Mesothelial cell of epicardium (in vitro differentiated cells): ENCODE measurements around the gene BCL2L12. TPM values are rescaled to one million over a fixed set of nuclear protein-coding genes. Genes with fewer than 3 reads are reported as not detected.

ENCODE experiments used
- DNase-seq, 2 experiments: peaks; one replicate each; pipeline ENCODE4 v3.0.0; 2021; ENCODE audit warnings: low spot score in 2 of 2; ENCODE audit not compliant: unreplicated experiment in 2 of 2
- H3K27ac Mint-ChIP-seq: 2 replicates; pipeline ENCODE4 v1.8.0; 2021; ENCODE audit warnings: mixed read lengths
- H3K27me3 Mint-ChIP-seq: 2 replicates; pipeline ENCODE4 v1.8.0; 2021; ENCODE audit warnings: low read depth, mixed read lengths
- H3K36me3 Mint-ChIP-seq: 2 replicates; pipeline ENCODE4 v1.8.0; 2021; ENCODE audit warnings: mixed read lengths
- H3K4me1 Mint-ChIP-seq: 2 replicates; pipeline ENCODE4 v1.8.0; 2021; ENCODE audit warnings: mixed read lengths
- H3K4me3 Mint-ChIP-seq: 2 replicates; pipeline ENCODE4 v1.8.0; 2021; ENCODE audit warnings: mild to moderate bottlenecking, moderate library complexity, mixed read lengths
- H3K9me3 Mint-ChIP-seq: 2 replicates; pipeline ENCODE4 v1.8.0; 2021; ENCODE audit warnings: mixed read lengths
- CTCF ChIP-seq: fragments of 200-600 bp; sonication (generic); IDR thresholded peaks from one replicate; pipeline ENCODE4 v1.5.0; 2021; ENCODE audit warnings: antibody characterized with exemption; ENCODE audit not compliant: unreplicated experiment
- total RNA-seq: library from RNA; stranded (reverse); gene quantifications from 3 replicates; pipeline ENCODE4 v1.2.1, GENCODE V29; 2021

Gene BCL2L12
- total RNA-seq, 1 donor from 2014 or later = 44.7 TPM

- H3K9me3 Mint-ChIP-seq = no peaks in the 10 kb centered on the region
Measured at GRCh38 chr19:49664171-49665035, 1.3 kb upstream of the BCL2L12 start.

GRCh38 chr19:49665036-49665350, 740 bp upstream of the BCL2L12 start:
- peaks cover 17% of the 10 kb centered on the region for H3K36me3 Mint-ChIP-seq
- DNase-seq = no peak
- no peaks in the 10 kb centered on the region for H3K27me3 Mint-ChIP-seq
- H3K9me3 Mint-ChIP-seq = no peaks in the 10 kb centered on the region
- peak overlapping the region; percentile 89 for H3K4me3 Mint-ChIP-seq
- peak overlapping the region; percentile 95 for H3K27ac Mint-ChIP-seq
- H3K4me1 Mint-ChIP-seq = peaks cover 38% of the 10 kb centered on the region
- no peak for TF ChIP-seq CTCF

More at GRCh38 chr19:49664171-49665035, 1.3 kb upstream of the BCL2L12 start:
- DNase-seq = peak; percentile 84 to 87
- Mint-ChIP-seq H3K4me1 (peaks cover 38% of the 10 kb centered on the region), H3K4me3 (peak overlapping the region; percentile 89), H3K27ac (peak overlapping the region; percentile 95), H3K27me3 (no peaks in the 10 kb centered on the region), H3K36me3 (peaks cover 18% of the 10 kb centered on the region)
- no peak for TF ChIP-seq CTCF

GRCh38 chr19:49666120-49666444, 349 bp downstream of the BCL2L12 start:
- DNase-seq = no peak
- Mint-ChIP-seq H3K27ac (peak overlapping the region; percentile 95), H3K9me3 (no peaks in the 10 kb centered on the region), H3K36me3 (peaks cover 10% of the 10 kb centered on the region), H3K27me3 (no peaks in the 10 kb centered on the region), H3K4me3 (peak overlapping the region; percentile 89), H3K4me1 (peaks cover 38% of the 10 kb centered on the region)
- no peak for TF ChIP-seq CTCF

- Mint-ChIP-seq H3K4me3 (peak overlapping the region; percentile 89), H3K27me3 (no peaks in the 10 kb centered on the region), H3K27ac (peak overlapping the region; percentile 67), H3K36me3 (peaks cover 12% of the 10 kb centered on the region), H3K4me1 (peaks cover 46% of the 10 kb centered on the region), H3K9me3 (no peaks in the 10 kb centered on the region)
- no peak for TF ChIP-seq CTCF
- no peak for DNase-seq
Measured at GRCh38 chr19:49667473-49667872, 1.7 kb downstream of the BCL2L12 start.

GRCh38 chr19:49669516-49669915, 3.8 kb downstream of the BCL2L12 start:
- no peaks in the 10 kb centered on the region for H3K27me3 Mint-ChIP-seq
- H3K36me3 Mint-ChIP-seq = peaks cover 6% of the 10 kb centered on the region
- H3K4me3 Mint-ChIP-seq = no peak overlapping the region
- no peak for DNase-seq
- no peak overlapping the region for H3K27ac Mint-ChIP-seq
- peaks cover 31% of the 10 kb centered on the region for H3K4me1 Mint-ChIP-seq
- H3K9me3 Mint-ChIP-seq = no peaks in the 10 kb centered on the region
- no peak for TF ChIP-seq CTCF
